ENCODE data around the gene PCGF3. TPM values are rescaled to one million over a fixed set of nuclear protein-coding genes. Genes with fewer than 3 reads are reported as not detected.

The PCGF3 gene
- total RNA-seq, 4 donors from 2014 or later = 31.7 to 35.3 (median 34.7) TPM

GRCh38 chr4:761739-762138 lies 56.1 kb downstream of the PCGF3 start:
- 99% methylated on average over 14 of the region's 14 CpGs for WGBS
- Histone ChIP-seq H3K36me3 (peaks cover 21 to 77% (median 73%) of the 10 kb centered on the region in 4 donors), H3K4me1 (peaks cover 0 to 10% (median 0%) of the 10 kb centered on the region in 4 donors), H3K27ac (replicated peaks in 1 of 4) (no peak overlapping the region), H3K9me3 (peaks cover 0 to 5% (median 0%) of the 10 kb centered on the region in 4 donors), H3K27me3 (no peaks in the 10 kb centered on the region), H3K4me3 (no peak overlapping the region)
- DNase-seq (ENCODE audit: extremely low spot score) = no peak
- intact Hi-C loops (cut with DNase I) = no loop called here
- TF ChIP-seq POLR2A (IDR thresholded peaks at IDR 0.05; ENCODE audit: low read depth) = no peak
- no peak for TF ChIP-seq EP300 (IDR thresholded peaks at IDR 0.05)
- TF ChIP-seq POLR2AphosphoS5 (IDR thresholded peaks at IDR 0.05) = no peak
- no peak for TF ChIP-seq CTCF (IDR thresholded peaks at IDR 0.05)

- no peak for TF ChIP-seq POLR2A (IDR thresholded peaks at IDR 0.05; ENCODE audit: low read depth)
- no peak for TF ChIP-seq EP300 (IDR thresholded peaks at IDR 0.05)
- no peak for TF ChIP-seq POLR2AphosphoS5 (IDR thresholded peaks at IDR 0.05)
- TF ChIP-seq CTCF (IDR thresholded peaks at IDR 0.05) = no peak
- H3K9me3 ChIP-seq = peaks cover 0 to 5% (median 0%) of the 10 kb centered on the region in 4 donors
- H3K27ac ChIP-seq (replicated peaks in 1 of 4) = no peak overlapping the region
- intact Hi-C loops (cut with DNase I) = no loop called here
- no peaks in the 10 kb centered on the region for H3K27me3 ChIP-seq
- no peak for DNase-seq (ENCODE audit: extremely low spot score)
- H3K4me3 ChIP-seq = no peak overlapping the region
- H3K4me1 ChIP-seq = peaks cover 0 to 10% (median 0%) of the 10 kb centered on the region in 4 donors
- 91% methylated on average over 24 of the region's 24 CpGs for WGBS
- peaks cover 21 to 79% (median 73%) of the 10 kb centered on the region in 4 donors for H3K36me3 ChIP-seq
These were observed 56.9 kb downstream of the PCGF3 start for GRCh38 chr4:762211-763190.

DNA sequence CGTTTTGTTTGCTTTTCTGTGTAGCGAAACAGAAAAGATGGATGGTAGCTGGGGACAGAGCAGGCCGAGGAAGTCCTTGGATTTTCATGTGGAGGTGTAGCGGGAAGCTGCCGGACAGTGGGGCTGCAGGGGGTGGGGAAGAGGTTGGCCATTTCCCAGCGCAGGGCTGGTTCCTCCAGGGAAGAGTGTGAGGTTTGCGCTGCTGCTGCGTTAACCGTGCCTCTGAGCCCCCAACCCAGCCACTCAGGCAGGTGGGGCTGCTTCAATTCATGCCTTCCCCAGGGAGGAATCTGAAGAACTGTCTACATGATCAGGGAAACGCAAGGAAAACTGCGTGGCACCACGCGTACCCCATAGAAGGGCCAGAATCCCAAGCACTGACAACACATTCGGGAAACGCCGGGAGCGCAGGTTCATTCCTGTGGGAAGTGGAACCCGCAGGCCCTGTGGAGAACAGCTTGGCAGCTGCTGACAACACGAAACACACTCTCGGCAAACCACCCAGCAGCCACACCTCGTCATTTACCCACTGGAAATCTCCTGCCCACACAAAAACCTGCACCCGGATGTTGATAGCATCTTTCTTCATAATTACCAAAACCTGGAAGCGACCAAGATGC lies 57.7 kb downstream of the PCGF3 start:
- Histone ChIP-seq H3K27ac (replicated peaks in 1 of 4) (no peak overlapping the region), H3K27me3 (no peaks in the 10 kb centered on the region), H3K36me3 (peaks cover 21 to 81% (median 74%) of the 10 kb centered on the region in 4 donors), H3K4me1 (peaks cover 0 to 10% (median 0%) of the 10 kb centered on the region in 4 donors), H3K9me3 (peaks cover 0 to 5% (median 0%) of the 10 kb centered on the region in 4 donors), H3K4me3 (no peak overlapping the region)
- no peak for TF ChIP-seq POLR2AphosphoS5 (IDR thresholded peaks at IDR 0.05)
- no peak for TF ChIP-seq EP300 (IDR thresholded peaks at IDR 0.05)
- no peak for TF ChIP-seq CTCF (IDR thresholded peaks at IDR 0.05)
- TF ChIP-seq POLR2A (IDR thresholded peaks at IDR 0.05; ENCODE audit: low read depth) = no peak
- intact Hi-C loops (cut with DNase I) = no loop called here
- WGBS = 93% methylated on average over 23 of the region's 23 CpGs
- DNase-seq (ENCODE audit: extremely low spot score) = no peak

DNA sequence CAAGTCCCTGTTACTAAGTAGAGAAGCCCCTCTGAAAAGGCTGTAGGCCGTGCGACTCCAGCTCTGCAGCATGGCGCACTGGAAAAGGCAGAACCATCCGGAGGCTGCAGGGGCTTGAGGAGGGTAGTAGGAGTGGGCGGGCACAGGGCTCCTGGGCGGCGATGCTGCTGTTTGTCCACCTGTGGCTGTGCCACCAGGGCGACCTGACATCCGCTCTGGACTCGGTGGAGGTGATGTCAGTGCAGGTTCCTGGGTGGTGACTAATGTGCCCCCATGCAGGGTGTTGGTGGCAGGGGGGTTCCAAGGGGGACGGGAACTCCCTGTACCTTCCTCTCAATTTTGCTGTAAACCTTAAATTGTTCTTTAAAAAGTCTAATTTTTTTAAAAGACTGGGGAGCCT lies 58.3 kb downstream of the PCGF3 start:
- 90% methylated on average over 11 of the region's 11 CpGs for WGBS
- Histone ChIP-seq H3K36me3 (peaks cover 21 to 85% (median 77%) of the 10 kb centered on the region in 4 donors), H3K4me3 (no peak overlapping the region), H3K9me3 (peaks cover 0 to 5% (median 0%) of the 10 kb centered on the region in 4 donors), H3K27ac (replicated peaks in 1 of 4) (no peak overlapping the region), H3K27me3 (no peaks in the 10 kb centered on the region), H3K4me1 (peaks cover 0 to 10% (median 0%) of the 10 kb centered on the region in 4 donors)
- DNase-seq (ENCODE audit: extremely low spot score) = no peak
- no peak for TF ChIP-seq CTCF (IDR thresholded peaks at IDR 0.05)
- no peak for TF ChIP-seq POLR2A (IDR thresholded peaks at IDR 0.05; ENCODE audit: low read depth)
- no peak for TF ChIP-seq POLR2AphosphoS5 (IDR thresholded peaks at IDR 0.05)
- TF ChIP-seq EP300 (IDR thresholded peaks at IDR 0.05) = no peak
- intact Hi-C loops (cut with DNase I) = no loop called here

All from esophagus muscularis mucosa (tissue), 4 donors.